22Rv1 (cell line): ENCODE measurements around the gene IRS2.

Experiments used
- CTCF ChIP-seq: fragments of 450-650 bp; IDR thresholded peaks from 2 replicates; pipeline ENCODE4 v1.5.1; 2017; ENCODE audit warnings: mild to moderate bottlenecking
- ZFX ChIP-seq: fragments of 450-650 bp; IDR thresholded peaks from 2 replicates; pipeline ENCODE4 v1.6.1; 2017; ENCODE audit warnings: antibody characterized with exemption, borderline replicate concordance

DNA sequence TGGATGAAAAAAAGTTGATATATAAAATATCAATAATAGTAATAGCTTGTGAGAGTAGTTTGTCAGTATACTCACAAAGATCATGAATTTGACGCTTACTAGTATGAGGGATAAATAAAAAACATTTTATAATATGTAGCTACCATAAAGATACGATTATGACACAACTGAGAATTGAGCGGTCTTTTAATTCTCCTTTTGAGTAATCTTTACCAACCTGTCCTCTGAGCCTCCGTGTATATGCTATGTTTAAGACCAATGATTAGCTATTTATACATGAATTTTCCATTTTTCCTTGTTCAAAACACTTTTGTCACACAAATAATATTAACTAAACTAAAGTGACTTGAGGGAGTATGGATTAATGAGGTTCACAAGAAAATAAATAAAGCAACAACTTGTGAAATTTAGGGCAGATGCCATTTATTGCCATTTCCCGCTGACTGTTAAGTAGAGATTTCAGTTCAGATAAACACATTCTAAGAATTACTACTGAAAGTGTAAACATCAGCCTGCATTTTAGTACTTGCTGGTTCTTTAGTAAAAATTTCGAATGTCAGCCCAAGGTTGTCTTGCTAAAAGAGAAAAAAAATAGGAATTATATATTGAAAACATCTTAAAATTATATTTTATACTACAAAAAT lies 6.2 kb upstream of the IRS2 start:
- TF ChIP-seq CTCF (no peak), ZFX (no peak)
